Measurements from ENCODE around the gene OGT. TPM values are rescaled to one million over a fixed set of nuclear protein-coding genes. Genes with fewer than 3 reads are reported as not detected.

The OGT gene
- total RNA-seq, 4 donors from 2014 or later = 49.6 to 156 (median 88.8) TPM

DNA sequence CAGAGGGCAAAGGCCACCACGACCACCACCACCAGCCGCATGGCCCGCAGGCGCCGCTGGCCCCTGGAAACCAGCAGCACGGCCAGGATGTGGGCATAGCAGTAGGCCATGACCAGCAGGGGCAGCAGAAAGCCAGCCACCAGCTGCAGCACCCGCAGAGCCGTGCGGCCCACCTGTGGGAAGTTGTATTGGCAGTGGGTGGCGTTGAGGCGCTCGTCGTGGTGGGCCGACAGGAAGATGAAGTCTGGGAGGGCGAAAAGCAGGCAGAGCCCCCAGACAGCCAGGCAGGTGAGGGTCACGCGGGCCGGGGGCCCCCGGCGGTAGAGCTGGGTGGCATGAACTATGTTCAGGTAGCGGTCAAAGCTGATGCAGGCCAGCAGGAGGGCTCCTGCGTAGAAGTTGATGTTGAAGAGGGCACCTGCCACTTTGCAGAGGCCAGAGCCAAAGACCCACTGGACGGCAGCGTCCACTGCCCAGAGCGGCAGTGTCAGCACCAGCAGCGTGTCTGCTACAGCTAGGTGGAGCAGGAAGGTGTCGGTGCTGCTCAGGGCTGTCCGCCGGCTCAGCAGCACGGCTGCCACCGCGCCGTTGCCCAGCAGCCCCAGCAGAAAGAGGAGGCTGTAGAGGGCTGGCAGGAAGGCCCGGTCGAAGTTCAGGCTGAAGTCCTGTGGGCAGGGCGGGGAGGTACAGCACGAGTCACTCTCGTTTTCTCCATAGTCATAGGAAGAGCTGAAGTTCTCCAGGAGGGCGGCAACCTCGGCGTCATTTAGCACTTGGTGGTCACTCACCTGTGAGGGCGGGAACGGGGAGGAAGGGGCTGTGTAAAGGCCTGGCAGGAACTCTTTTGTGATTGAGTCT, 84.0 kb downstream of the OGT start:
- Histone ChIP-seq H3K27ac (no peak overlapping the region), H3K9me3 (no peaks in the 10 kb centered on the region), H3K4me1 (peaks cover 0 to 5% (median 0%) of the 10 kb centered on the region in 3 donors), H3K36me3 (peaks cover 0 to 22% of the 10 kb centered on the region in 2 donors), H3K4me3 (no peak overlapping the region), H3K27me3 (no peaks in the 10 kb centered on the region)
- no peak for ATAC-seq
- no CpG with 5 or more reads among the region's 43 CpGs for WGBS, 2 donors (ENCODE audit: low coverage in 1 of 2)
- TF ChIP-seq, protein P1, sequence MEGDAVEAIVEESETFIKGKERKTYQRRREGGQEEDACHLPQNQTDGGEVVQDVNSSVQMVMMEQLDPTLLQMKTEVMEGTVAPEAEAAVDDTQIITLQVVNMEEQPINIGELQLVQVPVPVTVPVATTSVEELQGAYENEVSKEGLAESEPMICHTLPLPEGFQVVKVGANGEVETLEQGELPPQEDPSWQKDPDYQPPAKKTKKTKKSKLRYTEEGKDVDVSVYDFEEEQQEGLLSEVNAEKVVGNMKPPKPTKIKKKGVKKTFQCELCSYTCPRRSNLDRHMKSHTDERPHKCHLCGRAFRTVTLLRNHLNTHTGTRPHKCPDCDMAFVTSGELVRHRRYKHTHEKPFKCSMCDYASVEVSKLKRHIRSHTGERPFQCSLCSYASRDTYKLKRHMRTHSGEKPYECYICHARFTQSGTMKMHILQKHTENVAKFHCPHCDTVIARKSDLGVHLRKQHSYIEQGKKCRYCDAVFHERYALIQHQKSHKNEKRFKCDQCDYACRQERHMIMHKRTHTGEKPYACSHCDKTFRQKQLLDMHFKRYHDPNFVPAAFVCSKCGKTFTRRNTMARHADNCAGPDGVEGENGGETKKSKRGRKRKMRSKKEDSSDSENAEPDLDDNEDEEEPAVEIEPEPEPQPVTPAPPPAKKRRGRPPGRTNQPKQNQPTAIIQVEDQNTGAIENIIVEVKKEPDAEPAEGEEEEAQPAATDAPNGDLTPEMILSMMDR (IDR thresholded peaks at IDR 0.05) = no peak
- no peak for TF ChIP-seq EP300 (IDR thresholded peaks at IDR 0.05)
- no peak for TF ChIP-seq POLR2A (IDR thresholded peaks at IDR 0.05)
- TF ChIP-seq POLR2AphosphoS5 (IDR thresholded peaks at IDR 0.05) = no peak

DNA sequence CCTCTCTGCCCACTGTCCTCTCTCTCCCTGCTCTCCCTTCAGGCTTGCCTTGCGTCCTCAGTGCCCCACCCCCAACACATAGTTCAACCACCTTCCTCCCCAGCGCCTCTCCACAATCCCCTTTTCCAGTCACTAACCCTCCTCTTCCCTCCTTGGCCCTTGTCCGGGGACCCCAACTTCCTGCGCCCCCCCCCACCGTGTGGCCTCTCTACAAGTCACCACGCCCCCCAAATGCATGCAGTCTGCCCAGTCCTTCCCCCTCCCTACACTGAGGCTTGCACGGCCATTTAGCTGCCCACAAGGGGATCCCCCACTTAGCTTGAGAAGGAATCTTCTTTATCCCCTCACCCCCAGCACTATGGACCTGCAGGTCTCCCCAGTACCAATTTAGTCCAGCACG, 84.8 kb downstream of the OGT start:
- H3K4me3 ChIP-seq = no peak overlapping the region
- no peak for ATAC-seq
- H3K9me3 ChIP-seq = no peaks in the 10 kb centered on the region
- no peaks in the 10 kb centered on the region for H3K27me3 ChIP-seq
- WGBS, 2 donors (ENCODE audit: low coverage in 1 of 2) = 60 to 100% methylated on average over 1 of the region's 8 CpGs
- H3K36me3 ChIP-seq = peaks cover 0 to 15% of the 10 kb centered on the region in 2 donors
- TF ChIP-seq, protein P1 (IDR thresholded peaks at IDR 0.05) = no peak
- TF ChIP-seq POLR2A (IDR thresholded peaks at IDR 0.05) (no peak), POLR2AphosphoS5 (IDR thresholded peaks at IDR 0.05) (no peak), EP300 (IDR thresholded peaks at IDR 0.05) (no peak)
- peaks cover 0 to 13% (median 0%) of the 10 kb centered on the region in 3 donors for H3K4me1 ChIP-seq
- H3K27ac ChIP-seq = no peak overlapping the region

DNA sequence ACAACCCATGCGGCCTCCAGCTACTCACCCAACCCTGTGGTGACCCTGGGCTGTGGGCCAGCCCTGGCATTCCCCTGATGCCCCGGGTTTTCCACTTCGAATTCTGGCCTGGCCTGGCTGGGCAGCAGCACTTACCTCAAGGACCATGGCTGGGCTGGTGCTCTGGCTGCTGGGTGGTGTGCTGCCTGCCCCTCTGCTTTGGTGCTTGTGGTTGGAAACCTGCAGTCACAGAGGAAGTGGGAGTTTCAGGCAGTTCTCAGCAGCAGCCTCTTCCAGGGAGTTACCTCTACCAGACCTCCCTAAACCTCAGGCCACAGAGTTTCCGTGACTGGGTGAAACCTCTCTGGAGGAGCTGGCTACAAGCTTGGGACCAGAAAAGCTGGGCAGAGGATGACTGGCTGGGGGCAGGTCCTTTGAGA, 85.4 kb downstream of the OGT start, which contains the start of gene CXCR3:
CXCR3 (minus strand) TSS at position 209 of the 419 bp plus-strand sequence; CDS start at position 147, 62 bp downstream.
- 33% methylated on average over 1 of the region's 4 CpGs; no CpG with 5 or more reads in 1 of the 2 donors for WGBS, 2 donors (ENCODE audit: low coverage in 1 of 2)
- ATAC-seq = no peak
- Histone ChIP-seq H3K4me3 (no peak within 1 kb of the TSS), H3K36me3 (peaks cover 0 to 9% of the 10 kb centered on the region in 2 donors), H3K9me3 (no peaks in the 10 kb centered on the region), H3K27ac (no peak within 1 kb of the TSS), H3K27me3 (no peaks in the 10 kb centered on the region), H3K4me1 (peaks cover 0 to 19% (median 3%) of the 10 kb centered on the region in 3 donors)
- TF ChIP-seq POLR2AphosphoS5 (IDR thresholded peaks at IDR 0.05) (no peak), EP300 (IDR thresholded peaks at IDR 0.05) (no peak), POLR2A (IDR thresholded peaks at IDR 0.05) (no peak)
- TF ChIP-seq, protein P1 (IDR thresholded peaks at IDR 0.05) = no peak

DNA sequence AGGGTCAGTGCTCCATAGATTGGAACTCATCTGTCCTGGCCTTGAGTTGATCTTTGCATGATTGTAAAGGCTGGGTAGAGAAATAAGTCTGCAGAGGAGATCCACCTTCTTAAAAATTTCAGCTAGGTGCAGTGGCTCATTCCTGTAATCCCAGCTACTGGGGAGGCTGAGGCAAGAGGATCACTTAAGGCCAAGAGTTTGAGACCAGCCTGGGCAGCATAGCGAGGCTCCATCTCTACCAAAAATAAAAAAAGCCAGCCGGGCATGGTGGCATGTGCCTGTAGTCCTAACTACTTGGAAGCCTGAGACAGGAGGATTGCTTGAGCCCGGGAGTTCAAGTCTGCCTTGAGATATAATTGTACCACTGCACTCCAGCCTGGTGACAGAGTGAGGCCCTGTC, 85.9 kb downstream of the OGT start:
- Histone ChIP-seq H3K27ac (no peak overlapping the region), H3K9me3 (no peaks in the 10 kb centered on the region), H3K4me1 (peaks cover 0 to 20% (median 3%) of the 10 kb centered on the region in 3 donors), H3K36me3 (peaks cover 0 to 5% of the 10 kb centered on the region in 2 donors), H3K27me3 (no peaks in the 10 kb centered on the region), H3K4me3 (no peak overlapping the region)
- ATAC-seq = no peak
- WGBS, 2 donors (ENCODE audit: low coverage in 1 of 2) = 87 to 92% methylated on average over 2 to 3 of the region's 3 CpGs
- TF ChIP-seq EP300 (IDR thresholded peaks at IDR 0.05) (no peak), POLR2A (IDR thresholded peaks at IDR 0.05) (no peak), POLR2AphosphoS5 (IDR thresholded peaks at IDR 0.05) (no peak)
- TF ChIP-seq, protein P1 (IDR thresholded peaks at IDR 0.05) = no peak

Data from gastroesophageal sphincter (tissue), 4 donors.